Measurements from ENCODE around the gene MAP1LC3A.

GRCh38 chr20:34527016-34527415, 31.5 kb upstream of the MAP1LC3A start:
- TF ChIP-seq CTCF (conservative IDR thresholded peaks at IDR 0.05 in 1 of 2, IDR thresholded peaks at IDR 0.05 in 1 of 2; ENCODE audit: extremely low read depth in 1 of 2, insufficient read depth in 1 of 2, low read depth in 1 of 2, low read length in 2 of 2): no peak
- TF ChIP-seq EZH2 (IDR thresholded peaks at IDR 0.05; ENCODE audit: borderline replicate concordance, low read length): no peak

Data from mammary epithelial cell (primary cell).